ENCODE results near the gene NIPAL4.
A peak's percentile ranks its signal among the peaks of the same experiment; 100 is the strongest.

NIPAL4 gene

GRCh38 chr5:157431544-157432200 is 28.3 kb upstream of the NIPAL4 start:
- no peaks in the 10 kb centered on the region for H3K9me2 ChIP-seq (replicated peaks; ENCODE audit: control insufficient read depth, low read length)
- no peaks in the 10 kb centered on the region for H3K9me3 ChIP-seq (ENCODE audit: control insufficient read depth, insufficient read depth, low read length)
- H3K27me3 ChIP-seq (ENCODE audit: control insufficient read depth, low read length) = no peaks in the 10 kb centered on the region
- peaks cover 15% of the 10 kb centered on the region for H3K4me1 ChIP-seq (ENCODE audit: control insufficient read depth, low read length)
- no peaks in the 10 kb centered on the region for H4K20me1 ChIP-seq (ENCODE audit: control insufficient read depth, insufficient read depth, low read depth, low read length)
- peak overlapping the region; percentile 65 for H3K4me2 ChIP-seq (ENCODE audit: low read length)
- no peak overlapping the region for H3K27ac ChIP-seq (ENCODE audit: low read depth, low read length)
- TF ChIP-seq EZH2phosphoT487 (IDR thresholded peaks at IDR 0.05; ENCODE audit: borderline replicate concordance, low read length) (no peak), CTCF (IDR thresholded peaks at IDR 0.05; ENCODE audit: low read depth, low read length, poor library complexity, severe bottlenecking) (peak; percentile 68)
- no peaks in the 10 kb centered on the region for H3K79me2 ChIP-seq (ENCODE audit: control insufficient read depth, low read length)
- no peaks in the 10 kb centered on the region for H3K36me3 ChIP-seq (ENCODE audit: control insufficient read depth, low read length)
- peaks cover 2% of the 10 kb centered on the region; the same call in 1 of the 2 replicates for H3F3A ChIP-seq (ENCODE audit: control insufficient read depth, insufficient read depth)
- H3K4me3 ChIP-seq (ENCODE audit: low read length) = no peak overlapping the region; the same call in 1 of the 2 replicates

DNA sequence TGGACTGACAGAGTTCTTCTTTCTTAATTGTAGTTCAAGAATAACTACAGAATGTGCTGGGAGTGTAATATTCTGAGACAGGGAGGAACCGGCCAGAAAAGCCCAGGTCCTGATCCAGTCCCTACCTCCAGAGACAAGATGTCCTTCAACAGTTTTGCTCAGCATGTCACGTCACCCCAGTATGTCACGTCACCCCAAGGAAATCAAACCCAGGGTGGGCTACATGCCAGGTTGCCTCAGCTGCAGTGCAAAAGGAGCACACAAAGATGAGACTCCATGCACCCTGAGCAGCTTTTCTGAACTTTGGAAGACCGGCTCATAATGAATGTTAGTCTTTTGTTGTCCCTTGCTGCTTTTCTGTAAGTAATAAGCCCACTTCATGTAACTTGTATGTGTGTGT is 25.9 kb upstream of the NIPAL4 start:
- H3K79me2 ChIP-seq (ENCODE audit: control insufficient read depth, low read length) = no peaks in the 10 kb centered on the region
- no peaks in the 10 kb centered on the region for H3K9me3 ChIP-seq (ENCODE audit: control insufficient read depth, insufficient read depth, low read length)
- H3K4me3 ChIP-seq (ENCODE audit: low read length) = no peak overlapping the region
- TF ChIP-seq EZH2phosphoT487 (IDR thresholded peaks at IDR 0.05; ENCODE audit: borderline replicate concordance, low read length) (no peak), CTCF (IDR thresholded peaks at IDR 0.05; ENCODE audit: low read depth, low read length, poor library complexity, severe bottlenecking) (no peak)
- peaks cover 2% of the 10 kb centered on the region; the same call in 1 of the 2 replicates for H3F3A ChIP-seq (ENCODE audit: control insufficient read depth, insufficient read depth)
- H3K27me3 ChIP-seq (ENCODE audit: control insufficient read depth, low read length) = no peaks in the 10 kb centered on the region
- H3K4me1 ChIP-seq (ENCODE audit: control insufficient read depth, low read length) = peaks cover 15% of the 10 kb centered on the region
- no peak overlapping the region for H3K4me2 ChIP-seq (ENCODE audit: low read length)
- H3K9me2 ChIP-seq (replicated peaks; ENCODE audit: control insufficient read depth, low read length) = no peaks in the 10 kb centered on the region
- no peak overlapping the region for H3K27ac ChIP-seq (ENCODE audit: low read depth, low read length)
- H3K36me3 ChIP-seq (ENCODE audit: control insufficient read depth, low read length) = no peaks in the 10 kb centered on the region
- no peaks in the 10 kb centered on the region for H4K20me1 ChIP-seq (ENCODE audit: control insufficient read depth, insufficient read depth, low read depth, low read length)

DNA sequence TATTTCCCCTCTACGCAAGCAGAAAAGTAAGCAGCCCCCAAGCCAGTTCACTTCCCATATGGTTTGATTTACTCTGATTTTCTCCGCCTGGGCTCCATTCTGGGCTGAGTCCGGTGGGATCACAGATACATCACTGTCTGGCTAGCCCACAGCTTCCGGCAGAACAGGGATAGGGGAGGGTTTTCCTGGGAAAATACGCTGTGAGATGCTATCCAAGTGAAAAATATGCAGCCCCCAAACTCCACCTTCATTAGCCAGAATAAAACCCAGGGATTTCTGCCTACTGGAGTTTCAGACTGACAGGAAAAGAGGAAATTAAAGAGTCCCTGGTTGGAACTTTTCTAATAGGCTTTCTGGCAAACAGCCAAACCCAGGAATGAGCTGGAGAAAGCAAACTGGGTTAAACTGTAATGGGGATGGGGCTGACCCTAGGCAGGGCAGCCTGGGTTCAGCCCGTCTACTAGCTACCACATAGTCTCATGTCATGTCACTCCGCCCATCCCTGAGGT is 16.9 kb upstream of the NIPAL4 start:
- H3K4me2 ChIP-seq (ENCODE audit: low read length) = no peak overlapping the region
- no peaks in the 10 kb centered on the region for H3K9me3 ChIP-seq (ENCODE audit: control insufficient read depth, insufficient read depth, low read length)
- H3F3A ChIP-seq (ENCODE audit: control insufficient read depth, insufficient read depth) = 0 out of 2 replicates have a peak, but pooled peaks cover 2% of the 10 kb centered on the region
- TF ChIP-seq CTCF (IDR thresholded peaks at IDR 0.05; ENCODE audit: low read depth, low read length, poor library complexity, severe bottlenecking) = no peak
- no peak for TF ChIP-seq EZH2phosphoT487 (IDR thresholded peaks at IDR 0.05; ENCODE audit: borderline replicate concordance, low read length)
- no peaks in the 10 kb centered on the region for H3K9me2 ChIP-seq (replicated peaks; ENCODE audit: control insufficient read depth, low read length)
- no peak overlapping the region for H3K4me3 ChIP-seq (ENCODE audit: low read length)
- no peaks in the 10 kb centered on the region for H3K27me3 ChIP-seq (ENCODE audit: control insufficient read depth, low read length)
- no peaks in the 10 kb centered on the region for H3K4me1 ChIP-seq (ENCODE audit: control insufficient read depth, low read length)
- H3K36me3 ChIP-seq (ENCODE audit: control insufficient read depth, low read length) = no peaks in the 10 kb centered on the region
- no peaks in the 10 kb centered on the region for H4K20me1 ChIP-seq (ENCODE audit: control insufficient read depth, insufficient read depth, low read depth, low read length)
- no peak overlapping the region for H3K27ac ChIP-seq (ENCODE audit: low read depth, low read length)
- no peaks in the 10 kb centered on the region for H3K79me2 ChIP-seq (ENCODE audit: control insufficient read depth, low read length)

Data from DOHH2 (cell line).